Activated CD4-positive, CD25-positive, alpha-beta regulatory T cell (primary cell): Measurements from ENCODE around the gene PBX2.
A peak's percentile ranks its signal among the peaks of the same experiment; 100 is the strongest.
"Not testable (repeated sequence)": the region's sequence is repeated elsewhere in the genome, so short reads cannot be mapped to it uniquely, and the experiment has no call there.

Source experiments
- DNase-seq, 4 experiments: peaks; one replicate each; lab custom pipeline; 2025; lab: John Stamatoyannopoulos, UW

PBX2 gene

GRCh38 chr6:32203426-32204267 is 13.6 kb upstream of the PBX2 start:
- no peak for DNase-seq

- DNase-seq, result no peak
Measured at GRCh38 chr6:32202186-32202585, 12.2 kb upstream of the PBX2 start.

GRCh38 chr6:32200711-32201475 is 10.9 kb upstream of the PBX2 start:
- no peak for DNase-seq

DNA sequence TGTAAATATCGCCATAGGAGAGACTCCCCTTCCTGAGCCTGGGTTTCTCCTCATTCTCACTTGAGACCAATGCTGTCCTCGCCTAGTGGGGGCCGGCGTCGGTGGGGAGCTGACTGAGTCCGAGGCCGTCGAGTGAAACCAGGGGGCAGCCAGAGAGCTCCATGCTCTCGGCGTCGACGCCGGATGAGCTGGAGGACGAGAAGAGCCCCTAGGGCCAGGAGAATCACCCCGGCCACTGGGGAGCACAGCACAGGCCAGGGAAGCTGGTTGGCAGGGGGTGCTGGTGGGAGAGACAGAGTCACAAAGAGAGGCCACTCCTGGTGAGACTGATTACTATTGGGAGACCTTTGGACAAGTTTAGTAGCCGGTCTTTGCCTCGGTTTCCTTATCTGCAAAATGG is 8.9 kb upstream of the PBX2 start:
- DNase-seq, result no peak

DNA sequence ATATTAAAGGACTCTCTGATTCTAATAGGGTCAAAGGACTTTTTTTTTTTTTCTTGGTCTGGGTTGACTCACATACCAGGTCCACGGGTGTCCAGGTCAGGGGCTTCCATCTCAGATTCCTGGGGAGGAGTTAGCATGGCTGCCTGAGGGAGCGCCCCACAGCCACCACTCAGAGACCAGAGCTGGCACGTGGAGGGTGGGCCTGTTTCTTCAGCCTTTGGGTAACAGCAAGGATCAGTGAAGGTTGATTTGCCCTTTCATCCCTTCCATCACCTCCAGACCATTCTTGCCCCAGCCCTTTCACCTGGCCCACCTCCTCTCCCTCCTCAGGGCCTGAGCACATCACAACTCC is 8.3 kb upstream of the PBX2 start:
- no peak for DNase-seq

GRCh38 chr6:32196682-32197616 is 6.9 kb upstream of the PBX2 start:
- no peak for DNase-seq

- DNase-seq, result peak in 3 of 4 experiments; percentile 30 to 40 (median 32)
Measured at GRCh38 chr6:32195902-32196681, 6.1 kb upstream of the PBX2 start.

- DNase-seq, result peak; percentile 100
Measured at GRCh38 chr6:32195652-32195901, 5.6 kb upstream of the PBX2 start.

DNA sequence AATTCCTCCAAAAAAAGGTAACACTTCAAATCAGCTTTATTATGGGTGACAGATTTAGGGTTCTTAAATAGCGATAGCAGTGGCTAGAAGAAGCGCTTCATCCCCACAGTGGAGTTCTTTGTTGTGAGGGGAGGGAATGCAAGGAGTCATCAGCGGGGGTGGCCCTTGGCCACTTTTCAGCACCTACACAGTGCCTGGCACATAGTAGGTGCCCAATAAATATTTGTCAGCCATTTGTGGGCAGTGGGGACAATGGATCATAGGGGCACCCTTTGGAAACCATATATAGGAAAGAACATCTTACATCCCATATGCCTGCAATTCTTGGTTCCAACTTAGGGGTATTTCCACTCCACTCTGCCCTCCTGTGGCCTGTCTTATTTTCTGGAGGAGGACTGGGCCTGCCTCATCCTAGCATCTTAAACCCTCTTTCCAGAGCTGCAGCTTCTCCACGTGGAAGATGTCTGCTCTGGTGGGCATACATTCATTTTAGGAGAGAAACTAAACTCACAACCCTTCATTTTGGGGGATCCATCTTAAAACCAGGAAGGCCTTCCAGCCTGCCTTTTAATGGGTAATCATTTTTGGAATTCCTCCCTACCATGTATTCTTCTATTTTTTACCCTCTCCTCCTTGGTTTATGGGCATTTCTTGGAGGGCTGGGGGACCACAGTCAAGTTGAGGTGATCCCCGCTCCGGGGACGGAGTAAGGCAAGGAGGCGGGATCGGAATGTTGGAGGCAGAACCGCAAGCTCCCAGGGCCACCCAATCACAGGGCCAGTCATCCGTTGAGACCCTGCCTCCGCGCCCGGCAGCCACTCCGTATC is 5.0 kb upstream of the PBX2 start:
- no peak for DNase-seq

DNA sequence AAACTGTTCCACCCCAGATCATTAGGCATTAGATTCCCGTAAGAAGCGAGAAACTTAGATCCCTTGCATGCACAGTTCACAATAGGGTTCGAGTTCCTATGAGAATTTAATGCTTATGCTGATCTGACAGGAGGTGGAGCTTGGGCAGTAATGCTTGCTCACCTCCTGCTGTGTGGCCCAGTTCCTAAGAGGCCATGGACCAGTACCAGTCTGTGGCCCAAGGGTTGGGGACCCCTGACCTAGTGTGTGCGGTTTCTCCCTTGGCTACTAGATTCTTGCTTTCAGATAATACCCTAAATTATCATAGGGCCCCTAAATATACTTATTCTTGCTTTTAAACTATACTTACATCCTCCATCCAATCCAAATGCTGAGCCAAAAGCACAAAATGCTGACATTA is 4.4 kb upstream of the PBX2 start:
- no peak for DNase-seq

- not testable (repeated sequence) for DNase-seq
Measured at GRCh38 chr6:32193096-32193495, 3.1 kb upstream of the PBX2 start.

DNA sequence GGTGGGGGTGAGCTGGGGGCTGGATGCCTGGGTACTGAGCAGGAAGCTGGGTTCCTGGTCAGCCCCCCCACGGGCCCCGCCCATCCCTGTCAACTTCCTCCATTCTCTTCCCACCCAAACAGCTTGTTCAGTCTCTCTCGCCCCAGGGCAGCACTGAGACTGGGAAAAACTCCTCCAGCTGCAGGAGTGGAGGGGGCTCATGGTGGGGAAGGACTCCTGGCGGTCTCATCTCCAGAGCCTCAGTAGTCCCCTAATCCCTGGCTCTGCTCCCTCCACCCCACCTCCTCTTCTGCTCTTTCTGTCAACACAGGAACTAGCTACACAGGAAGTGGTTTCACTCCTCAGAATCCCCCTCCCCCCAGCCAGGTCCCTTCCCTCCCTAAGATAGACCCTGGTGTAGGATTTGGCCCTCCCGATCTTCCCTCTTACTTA is 2.6 kb upstream of the PBX2 start, which contains the start of gene GPSM3:
TSS of gene GPSM3 (minus strand) at position 36 of the 432 bp plus-strand sequence. CDS start 130 bp downstream, outside the sequence.
- peak in 2 of 4 experiments; percentile 35 to 36 for DNase-seq

DNA sequence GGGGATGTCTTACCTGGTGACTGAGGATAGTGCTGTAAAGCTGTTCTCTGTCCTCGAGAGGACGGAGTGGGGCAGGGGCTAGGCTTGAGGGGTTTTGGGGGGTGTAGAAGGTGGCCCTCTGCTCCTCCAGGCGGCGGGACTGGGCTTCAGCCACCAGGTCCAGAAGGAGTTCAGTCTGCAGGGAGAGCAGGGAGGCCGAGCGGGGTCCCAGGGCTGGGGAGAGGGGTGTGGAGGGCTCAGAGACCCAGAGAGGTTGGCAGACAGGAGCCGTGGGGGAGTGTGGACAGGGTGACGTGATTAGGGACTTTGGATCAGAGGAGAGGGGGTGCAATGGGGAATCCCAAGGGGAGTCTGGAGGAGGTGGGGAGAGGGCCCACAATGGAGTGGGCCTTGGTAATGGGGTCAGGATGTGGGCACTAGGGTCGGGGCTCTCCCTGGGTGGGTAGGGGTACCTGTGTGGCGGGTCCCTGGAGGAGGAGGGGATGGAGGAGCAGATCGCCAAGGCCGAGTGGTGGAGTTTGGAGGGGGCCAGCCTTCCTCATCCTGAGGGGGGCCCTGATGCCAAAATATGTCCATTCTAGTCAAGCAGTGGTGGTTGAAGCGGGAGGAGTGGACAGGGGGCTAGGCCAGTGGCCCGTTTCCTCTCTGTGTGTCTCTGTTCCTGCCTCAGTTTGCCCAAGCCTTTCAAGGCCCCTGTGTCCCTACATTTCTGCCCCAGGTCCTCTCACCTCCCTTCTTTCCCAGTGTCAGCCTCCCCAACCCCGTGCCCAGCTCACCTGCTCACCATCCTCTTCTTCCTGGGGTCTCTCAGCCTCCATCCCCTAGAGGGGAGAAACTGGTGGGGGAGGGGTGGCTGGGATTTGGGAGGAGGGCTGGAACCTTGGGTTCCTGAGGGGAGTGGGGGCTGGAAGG is 1.9 kb upstream of the PBX2 start:
- DNase-seq, result no peak

DNA sequence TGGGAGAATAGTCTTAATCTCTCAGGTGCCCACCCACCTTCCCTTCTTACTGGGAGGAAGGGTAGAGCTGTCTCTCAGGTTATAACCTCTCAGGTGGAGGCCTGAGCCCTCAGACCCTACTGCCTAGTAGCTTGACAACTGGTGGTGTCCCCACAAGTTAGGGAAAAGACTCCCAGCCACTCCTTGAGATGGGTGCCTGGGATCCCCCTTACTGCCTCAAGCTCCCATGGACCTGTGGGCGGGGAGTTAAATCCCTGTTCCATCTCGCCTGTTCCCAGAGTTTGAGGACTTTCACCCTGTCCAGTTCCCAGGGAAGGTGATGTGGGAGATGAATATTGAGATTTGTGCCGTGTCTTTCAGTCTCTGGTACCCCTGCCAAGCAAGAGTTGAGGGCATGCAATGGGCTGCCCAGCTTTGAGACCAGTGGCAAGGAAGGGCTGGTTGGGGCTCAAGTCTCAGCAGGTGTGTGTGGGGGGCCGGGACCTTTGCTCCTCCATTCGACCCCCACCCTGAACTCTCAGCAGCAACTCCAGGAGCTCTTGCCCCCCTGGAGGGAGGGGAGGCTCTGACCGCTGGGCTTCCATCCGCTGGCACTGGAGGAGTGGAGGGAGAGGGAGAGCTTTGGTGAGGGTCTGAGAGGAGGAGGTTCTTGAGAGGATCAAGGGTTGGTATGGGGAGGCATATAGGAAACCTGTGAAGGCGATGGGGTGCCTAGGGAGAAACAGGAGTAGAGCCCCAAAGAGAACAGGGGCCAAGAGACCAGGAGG is 1.1 kb upstream of the PBX2 start:
- DNase-seq, result no peak

GRCh38 chr6:32189742-32190053 is 304 bp downstream of the PBX2 start:
- DNase-seq, result no peak

DNA sequence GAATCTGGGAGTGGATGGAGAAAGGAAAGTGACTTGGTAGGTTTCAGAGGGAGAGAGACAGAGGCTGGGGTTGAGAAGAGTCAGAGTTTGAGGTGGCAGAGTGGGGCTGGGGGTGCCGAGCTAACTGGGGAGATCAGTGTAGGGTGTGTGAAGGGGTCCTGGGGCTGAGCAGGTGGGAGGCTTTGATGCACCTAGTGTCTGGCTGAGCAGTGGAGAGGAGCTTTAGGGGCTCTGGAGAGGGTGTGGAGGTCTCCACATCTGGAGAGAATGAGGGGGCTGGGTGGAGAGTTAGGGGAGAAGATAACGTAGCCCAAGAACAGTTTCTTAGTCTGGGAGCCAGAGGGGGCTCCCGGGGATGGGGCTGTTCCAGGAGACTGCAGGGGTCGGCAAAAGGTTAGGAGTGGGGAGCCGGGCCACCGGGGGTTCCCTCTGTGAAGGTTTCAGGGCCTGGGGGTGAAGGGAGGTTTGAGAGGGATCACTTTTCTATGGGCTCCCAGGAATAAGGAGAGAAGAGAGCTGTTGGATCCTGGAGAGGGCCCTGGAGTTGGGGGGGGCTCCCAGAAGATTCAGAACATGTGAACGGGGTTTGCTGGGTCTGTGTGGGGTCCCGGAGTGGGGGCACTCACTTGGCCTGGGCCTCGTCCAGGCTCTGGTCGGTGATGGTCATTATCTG is 797 bp downstream of the PBX2 start:
- DNase-seq, result no peak

GRCh38 chr6:32188381-32189068 is 1.5 kb downstream of the PBX2 start:
- DNase-seq, result no peak
